Thoracic aorta (tissue), 2 donors: ENCODE results near the gene NBPF1. TPM values are rescaled to one million over a fixed set of nuclear protein-coding genes. Genes with fewer than 3 reads are reported as not detected.
"Not testable (repeated sequence)": the region's sequence is repeated elsewhere in the genome, so short reads cannot be mapped to it uniquely, and the experiment has no call there.

Experiments
- ATAC-seq: fragments of 150-250 bp; one replicate; pipeline ENCODE4 v1.8.0; 2017; ENCODE audit warnings: low read depth; ENCODE audit not compliant: insufficient number of reproducible peaks, low FRiP score
- DNase-seq: peaks from one replicate; pipeline ENCODE4 v3.0.0-alpha.2; 2020; ENCODE audit warnings: low spot score
- H3K27ac ChIP-seq, 2 donors: fragments of 200-600 bp; sonication (generic); 1 replicate in 1 of 2; 2 replicates in 1 of 2; pipeline ENCODE4 v1.5.1; 2016; ENCODE audit warnings: mild to moderate bottlenecking in 2 of 2, moderate library complexity in 2 of 2
- H3K27me3 ChIP-seq: fragments of 200-600 bp; sonication (generic); replicated peaks from 2 replicates; pipeline ENCODE4 v1.6.0; 2016; ENCODE audit warnings: mild to moderate bottlenecking; ENCODE audit not compliant: insufficient read depth
- H3K36me3 ChIP-seq: fragments of 200-600 bp; sonication (generic); one replicate; pipeline ENCODE4 v1.5.1; 2016
- H3K4me1 ChIP-seq, 2 donors: fragments of 200-600 bp; sonication (generic); 1 replicate in 1 of 2; 2 replicates in 1 of 2; pipeline versions ENCODE4 v1.5.1 to v1.6.0; 2016; ENCODE audit warnings: low read depth in 2 of 2, mild to moderate bottlenecking in 1 of 2; ENCODE audit not compliant: control insufficient read depth in 1 of 2
- H3K4me3 ChIP-seq: fragments of 200-600 bp; sonication (generic); 2 replicates; pipeline ENCODE4 v1.5.1; 2016; ENCODE audit warnings: mild to moderate bottlenecking
- H3K9me3 ChIP-seq: fragments of 200-600 bp; sonication (generic); 2 replicates; pipeline ENCODE4 v1.5.1; 2016
- CTCF ChIP-seq: fragments of 200-600 bp; sonication (generic); IDR thresholded peaks from one replicate; pipeline ENCODE4 v1.5.1; 2019; ENCODE audit warnings: antibody characterized with exemption
- total RNA-seq, 2 donors: library from RNA; depleted of rRNA; stranded (reverse); fragments of >200 nt; gene quantifications; one replicate each; pipeline versions ENCODE4 v1.1.0 to v1.2.3, GENCODE V29; 2016

Gene NBPF1
- total RNA-seq, 2 donors from 2014 or later: 21.0 to 63.2 TPM

GRCh38 chr1:16631248-16632043 is 18.1 kb upstream of the NBPF1 start:
- no peaks in the 10 kb centered on the region for H3K9me3 ChIP-seq
- H3K36me3 ChIP-seq: peaks cover 54% of the 10 kb centered on the region
- H3K4me1 ChIP-seq: no peaks in the 10 kb centered on the region
- no peak for TF ChIP-seq CTCF
- H3K4me3 ChIP-seq: no peak overlapping the region
- no peak overlapping the region for H3K27ac ChIP-seq
- ATAC-seq: no peak
- DNase-seq: no peak
- no peaks in the 10 kb centered on the region for H3K27me3 ChIP-seq

GRCh38 chr1:16630661-16631247 is 17.4 kb upstream of the NBPF1 start:
- ATAC-seq (no peak), DNase-seq (no peak)
- no peak for TF ChIP-seq CTCF
- no peaks in the 10 kb centered on the region for H3K27me3 ChIP-seq
- H3K4me3 ChIP-seq: no peak overlapping the region
- H3K36me3 ChIP-seq: peaks cover 58% of the 10 kb centered on the region
- H3K27ac ChIP-seq: no peak overlapping the region
- H3K9me3 ChIP-seq: no peaks in the 10 kb centered on the region
- no peaks in the 10 kb centered on the region for H3K4me1 ChIP-seq

GRCh38 chr1:16629916-16630530 is 16.7 kb upstream of the NBPF1 start:
- DNase-seq, H3K27me3 ChIP-seq, H3K4me1 ChIP-seq, ATAC-seq, H3K27ac ChIP-seq, H3K9me3 ChIP-seq, H3K4me3 ChIP-seq: not testable (repeated sequence)
- H3K36me3 ChIP-seq: peaks cover 62% of the 10 kb centered on the region

GRCh38 chr1:16628361-16629111 is 15.2 kb upstream of the NBPF1 start:
- TF ChIP-seq CTCF: no peak
- no peaks in the 10 kb centered on the region for H3K4me1 ChIP-seq
- no peaks in the 10 kb centered on the region for H3K9me3 ChIP-seq
- no peak overlapping the region for H3K27ac ChIP-seq
- no peaks in the 10 kb centered on the region for H3K27me3 ChIP-seq
- no peak for ATAC-seq
- H3K36me3 ChIP-seq: peaks cover 66% of the 10 kb centered on the region
- no peak for DNase-seq
- H3K4me3 ChIP-seq: no peak overlapping the region

- ATAC-seq, H3K4me1 ChIP-seq, DNase-seq, H3K4me3 ChIP-seq, H3K27ac ChIP-seq, H3K27me3 ChIP-seq, H3K9me3 ChIP-seq: not testable (repeated sequence)
- peaks cover 64% of the 10 kb centered on the region for H3K36me3 ChIP-seq
Measured at GRCh38 chr1:16626409-16626983, 13.1 kb upstream of the NBPF1 start.
